Inflammatory macrophage treated with lipopolysaccharide for 4 hours (primary cell): ENCODE results near the gene MAP2K7.
"Not testable (repeated sequence)": the region's sequence is repeated elsewhere in the genome, so short reads cannot be mapped to it uniquely, and the experiment has no call there.

ENCODE experiments used
- DNase-seq: peaks from one replicate; pipeline ENCODE4 v3.0.0-alpha.2; 2020

The MAP2K7 gene

GRCh38 chr19:7903244-7904073 lies at the start of gene MAP2K7:
Gene MAP2K7, plus strand, starts transcription at chr19:7903877. Its CDS starts 68 bp downstream, at chr19:7903945.
- peak; percentile 100 for DNase-seq

- no peak for DNase-seq
These were observed 48.1 kb upstream of the MAP2K7 start for GRCh38 chr19:7855426-7856108.

- DNase-seq, result no peak
These were observed 47.5 kb upstream of the MAP2K7 start for GRCh38 chr19:7856109-7856591.

- DNase-seq, result no peak
These were observed 46.7 kb upstream of the MAP2K7 start for GRCh38 chr19:7856679-7857663.

- no peak for DNase-seq
These were observed 46.0 kb upstream of the MAP2K7 start for GRCh38 chr19:7857727-7858108.

GRCh38 chr19:7858109-7858770 lies 45.4 kb upstream of the MAP2K7 start:
- DNase-seq, result no peak

GRCh38 chr19:7859087-7859486 lies 44.6 kb upstream of the MAP2K7 start:
- not testable (repeated sequence) for DNase-seq

- DNase-seq, result no peak
These were observed 43.6 kb upstream of the MAP2K7 start for GRCh38 chr19:7859831-7860713.

GRCh38 chr19:7860714-7861618 lies 42.7 kb upstream of the MAP2K7 start:
- DNase-seq, result no peak

- DNase-seq, result no peak
These were observed 41.9 kb upstream of the MAP2K7 start for GRCh38 chr19:7861619-7862412.

GRCh38 chr19:7862413-7862951 lies 41.2 kb upstream of the MAP2K7 start:
- DNase-seq, result peak; percentile 38

GRCh38 chr19:7863157-7863970 lies 40.3 kb upstream of the MAP2K7 start:
- DNase-seq, result no peak

- DNase-seq, result no peak
These were observed 39.5 kb upstream of the MAP2K7 start for GRCh38 chr19:7863971-7864689.

GRCh38 chr19:7864690-7865074 lies 39.0 kb upstream of the MAP2K7 start:
- DNase-seq, result no peak

- DNase-seq, result no peak
These were observed 38.3 kb upstream of the MAP2K7 start for GRCh38 chr19:7865262-7865911.

GRCh38 chr19:7866399-7867091 lies 37.1 kb upstream of the MAP2K7 start:
- DNase-seq, result no peak
